ENCODE measurements around the gene PDGFC. TPM values are rescaled to one million over a fixed set of nuclear protein-coding genes. Genes with fewer than 3 reads are reported as not detected.

PDGFC gene
- total and polyA plus RNA-seq, 2 donors (not counting 3 experiments of a cell fraction or from before 2014, with no cell fraction given): 2.7 to 5.3 TPM

GRCh38 chr4:156723951-156724668 is 247.5 kb downstream of the PDGFC start:
- H3K4me2 ChIP-seq (ENCODE audit: insufficient read depth, low read length): no peak overlapping the region
- TF ChIP-seq GATA2 (IDR thresholded peaks at IDR 0.05; ENCODE audit: insufficient read depth, insufficient read length, low read depth, low read length): no peak
- no peak for TF ChIP-seq POLR2A (IDR thresholded peaks at IDR 0.05; ENCODE audit: low read depth, low read length)
- no peak for TF ChIP-seq JUN (IDR thresholded peaks at IDR 0.05; ENCODE audit: borderline replicate concordance, insufficient read depth, insufficient read length, low read depth)
- TF ChIP-seq MYC (IDR thresholded peaks at IDR 0.05; ENCODE audit: low read depth, low read length): no peak
- TF ChIP-seq POLR2AphosphoS5 (IDR thresholded peaks at IDR 0.05; ENCODE audit: insufficient read depth, low read depth, low read length): no peak
- TF ChIP-seq EZH2 (IDR thresholded peaks at IDR 0.05; ENCODE audit: borderline replicate concordance, low read depth, low read length, severe bottlenecking): no peak
- no peak for TF ChIP-seq MAX (IDR thresholded peaks at IDR 0.05; ENCODE audit: insufficient read depth, insufficient read length)
- TF ChIP-seq FOS (IDR thresholded peaks at IDR 0.05; ENCODE audit: borderline replicate concordance, insufficient read depth, low read length): no peak
- no peak for TF ChIP-seq CTCF (IDR thresholded peaks at IDR 0.05; ENCODE audit: extremely low read depth in 1 of 2, insufficient read depth in 1 of 2, low read depth in 1 of 2, low read length in 2 of 2)
- ChIA-PET POLR2A (no interaction called here), CTCF (no interaction called here)
- H3K36me3 ChIP-seq (ENCODE audit: control insufficient read depth in 2 of 2, extremely low read depth in 1 of 2, insufficient read depth in 2 of 2, low read length in 2 of 2): no peaks in the 10 kb centered on the region
- no peak overlapping the region for H3K9ac ChIP-seq (replicated peaks; ENCODE audit: extremely low read depth, insufficient read depth, low read length)
- FAIRE-seq (no peak), DNase-seq (ENCODE audit: low read depth, low spot score) (no peak)
- no peaks in the 10 kb centered on the region for H4K20me1 ChIP-seq (replicated peaks; ENCODE audit: control insufficient read depth, extremely low read depth, insufficient read depth, low read length)
- H3K27ac ChIP-seq (ENCODE audit: insufficient read depth, low read depth, low read length): no peak overlapping the region
- no peaks in the 10 kb centered on the region for H3K9me1 ChIP-seq (replicated peaks; ENCODE audit: control insufficient read depth, extremely low read depth, insufficient read depth, low read length)
- H3K27me3 ChIP-seq (ENCODE audit: control insufficient read depth in 2 of 2, insufficient read depth in 2 of 2, low read length in 2 of 2): no peaks in the 10 kb centered on the region
- BruUV-seq (replicated peaks): no TSS peak
- H3K79me2 ChIP-seq (ENCODE audit: control insufficient read depth, insufficient read depth, low read length): no peaks in the 10 kb centered on the region
- no peak overlapping the region for H3K4me3 ChIP-seq (replicated peaks in 1 of 3; ENCODE audit: insufficient read depth in 1 of 3, low read depth in 1 of 3, low read length in 3 of 3)
- dilution Hi-C loops (cut with MboI; ENCODE audit: extremely low pct_ligation_motif_present, low sequenced_read_pairs) (no loop called here), intact Hi-C loops (cut with micrococcal nuclease) (no loop called here)
- H3K9me3 ChIP-seq (replicated peaks; ENCODE audit: control insufficient read depth, insufficient read depth, low read length): no peaks in the 10 kb centered on the region
- H2AFZ ChIP-seq (ENCODE audit: low read depth, low read length): no peak overlapping the region
- no peaks in the 10 kb centered on the region for H3K4me1 ChIP-seq (ENCODE audit: control insufficient read depth, extremely low read depth, insufficient read depth, low read length)

All from endothelial cell of umbilical vein (primary cell).